Heart left ventricle (tissue), 16 donors: ENCODE data around the gene DNM2. TPM values are rescaled to one million over a fixed set of nuclear protein-coding genes. Genes with fewer than 3 reads are reported as not detected.

ENCODE experiments used
- ATAC-seq, 4 donors: fragments of 200-7000 bp; cut with Tn5 transposase; one replicate each; pipeline ENCODE4 v1.9.1; 2020 to 2022; ENCODE audit warnings: moderate library complexity in 4 of 4, mild to moderate bottlenecking in 3 of 4, moderate number of reproducible peaks in 1 of 4
- DNase-seq, 5 donors: peaks; one replicate each; pipeline ENCODE4 v3.0.0-alpha.2; 2020
- H3K27ac ChIP-seq, 12 donors: fragments of 200-600 bp; sonication (generic) in 4 of 12; one replicate each; pipeline versions ENCODE4 v1.5.0 to v1.8.0; 2016 to 2022; ENCODE audit warnings: mild to moderate bottlenecking in 2 of 12
- H3K27me3 ChIP-seq, 9 donors: fragments of 200-600 bp; sonication (generic) in 2 of 9; one replicate each; pipeline versions ENCODE4 v1.5.1 to v1.8.0; 2016 to 2022; ENCODE audit warnings: mild to moderate bottlenecking in 3 of 9
- H3K36me3 ChIP-seq, 9 donors: fragments of 200-600 bp; sonication (generic) in 2 of 9; one replicate each; pipeline versions ENCODE4 v1.5.0 to v1.8.0; 2018 to 2022; ENCODE audit warnings: mild to moderate bottlenecking in 2 of 9
- H3K4me1 ChIP-seq, 12 donors: fragments of 200-600 bp; sonication (generic) in 4 of 12; one replicate each; pipeline versions ENCODE4 v1.5.0 to v1.8.0; 2016 to 2022; ENCODE audit warnings: mild to moderate bottlenecking in 3 of 12
- H3K4me3 ChIP-seq, 12 donors: fragments of 200-600 bp; sonication (generic) in 4 of 12; one replicate each; pipeline versions ENCODE4 v1.5.0 to v1.8.0; 2017 to 2022; ENCODE audit warnings: mild to moderate bottlenecking in 9 of 12, moderate library complexity in 4 of 12
- H3K9me3 ChIP-seq, 12 donors: fragments of 200-600 bp; sonication (generic) in 4 of 12; one replicate each; pipeline versions ENCODE4 v1.5.0 to v1.8.0; 2016 to 2022; ENCODE audit warnings: mild to moderate bottlenecking in 1 of 12
- POLR2A ChIP-seq, 2 donors: fragments of 450-650 bp; IDR thresholded peaks; one replicate each; pipeline ENCODE4 v1.6.1; 2017; ENCODE audit warnings: antibody characterized with exemption in 2 of 2, mild to moderate bottlenecking in 2 of 2, moderate library complexity in 2 of 2
- whole genome bisulfite sequencing, 4 donors: extraction: QIAGEN DNeasy Blood & Tissue Kit in 2 of 4; methylation state at CpG; one replicate each; pipeline versions ENCODE4 v1.1.5 to v1.1.7; 2013 to 2018; 5-methylcytosine and 5-hydroxymethylcytosine counted together
- intact Hi-C, 10 donors: fragments of 100-400 bp; cut with DNase I; formaldehyde crosslinking; loops; one replicate each; pipeline versions ENCODE4 v1.11.1 to v1.14.2; 2022
- polyA plus RNA-seq, 2 donors: library from polyadenylated mRNA; stranded (reverse); fragments of 200-250 nt; gene quantifications; one replicate each; pipeline ENCODE4 v1.2.3, GENCODE V29; 2013
- total RNA-seq, 9 donors: library from RNA; depleted of rRNA in 2 of 9; stranded (reverse); fragments of >200 nt in 2 of 9; fragmentation: NEBNext Ultra II Directional in 3 of 9; extraction: Animal tissue kit (Norgen Biotek cat#: 25700) in 3 of 9; gene quantifications; one replicate each; pipeline versions ENCODE4 v1.1.0 to v1.2.4, GENCODE V29; 2016 to 2023
- TF ChIP-seq, protein P1 (sequence below), 12 donors: fragments of 200-600 bp; sonication (generic) in 4 of 12; IDR thresholded peaks; one replicate each; pipeline versions ENCODE4 v1.5.0 to v1.8.0; 2018 to 2022; ENCODE audit warnings: antibody characterized with exemption in 12 of 12, mild to moderate bottlenecking in 5 of 12
- donor health status: ischemic (EF 13 %, LVEDD 7.1; RV severe dilation, severe dysfunction).
- donor health status: healthy with polysubstance abuse.
- donor health status: DM: no; HTN: yes; CAD: no.
- donor health status: DM: no; HTN: no; CAD: no.
- donor health status: ischemic (EF 25% LVEDD 6.9; RV normal size, moderate dysfunction).
- donor health status: ischemic (EF 25% LVEDD 5.7; RV mildly dilated, moderate dysfunction).
- donor health status: healthy.
- donor health status: DM: yes; HTN: yes; CAD: no.
- donor health status: ischemic (EF 35%, LVEDD 5.7; RV mildly dilated, moderate dysfunction).
- donor health status: nonischemic (EF 11% LVEDD 7.7; RV severe dilation, severe dysfunction).
- donor health status: DM: yes; HTN: yes; CAD: no.
- donor health status: PGD.
- donor health status: ischemic (EF 29% LVEDD 5.4; RV normal size, mild dysfunction).
- donor health status: nonischemic (EF 23%, LVEDD 6.1; RV moderate dilation, normal function).

DNM2 gene
- total and polyA plus RNA-seq, 11 donors, result 98.9 to 204 (median 131) TPM

GRCh38 chr19:10688545-10689280, 29.2 kb upstream of the DNM2 start:
- intact Hi-C loops, result no loop called here
- ATAC-seq (no peak), DNase-seq (no peak)
- Histone ChIP-seq H3K27me3 (no peaks in the 10 kb centered on the region), H3K4me3 (no peak overlapping the region), H3K36me3 (peaks cover 0 to 96% (median 87%) of the 10 kb centered on the region in 9 donors), H3K9me3 (no peaks in the 10 kb centered on the region), H3K27ac (no peak overlapping the region), H3K4me1 (peaks cover 0 to 28% (median 14%) of the 10 kb centered on the region in 12 donors)
- 86 to 94% (median 91%) methylated on average over 10 to 27 of the region's 27 CpGs for WGBS, 4 donors
- TF ChIP-seq, protein P1, sequence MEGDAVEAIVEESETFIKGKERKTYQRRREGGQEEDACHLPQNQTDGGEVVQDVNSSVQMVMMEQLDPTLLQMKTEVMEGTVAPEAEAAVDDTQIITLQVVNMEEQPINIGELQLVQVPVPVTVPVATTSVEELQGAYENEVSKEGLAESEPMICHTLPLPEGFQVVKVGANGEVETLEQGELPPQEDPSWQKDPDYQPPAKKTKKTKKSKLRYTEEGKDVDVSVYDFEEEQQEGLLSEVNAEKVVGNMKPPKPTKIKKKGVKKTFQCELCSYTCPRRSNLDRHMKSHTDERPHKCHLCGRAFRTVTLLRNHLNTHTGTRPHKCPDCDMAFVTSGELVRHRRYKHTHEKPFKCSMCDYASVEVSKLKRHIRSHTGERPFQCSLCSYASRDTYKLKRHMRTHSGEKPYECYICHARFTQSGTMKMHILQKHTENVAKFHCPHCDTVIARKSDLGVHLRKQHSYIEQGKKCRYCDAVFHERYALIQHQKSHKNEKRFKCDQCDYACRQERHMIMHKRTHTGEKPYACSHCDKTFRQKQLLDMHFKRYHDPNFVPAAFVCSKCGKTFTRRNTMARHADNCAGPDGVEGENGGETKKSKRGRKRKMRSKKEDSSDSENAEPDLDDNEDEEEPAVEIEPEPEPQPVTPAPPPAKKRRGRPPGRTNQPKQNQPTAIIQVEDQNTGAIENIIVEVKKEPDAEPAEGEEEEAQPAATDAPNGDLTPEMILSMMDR (IDR thresholded peaks at IDR 0.05), result no peak
- TF ChIP-seq POLR2A (IDR thresholded peaks at IDR 0.05), result no peak

GRCh38 chr19:10690341-10690781, 27.5 kb upstream of the DNM2 start:
- Histone ChIP-seq H3K4me3 (no peak overlapping the region), H3K27ac (no peak overlapping the region), H3K36me3 (peaks cover 0 to 79% (median 71%) of the 10 kb centered on the region in 9 donors), H3K9me3 (no peaks in the 10 kb centered on the region), H3K27me3 (no peaks in the 10 kb centered on the region), H3K4me1 (peaks cover 3 to 31% (median 17%) of the 10 kb centered on the region in 12 donors)
- WGBS, 4 donors, result 47 to 56% (median 54%) methylated on average over 5 to 7 of the region's 7 CpGs
- TF ChIP-seq POLR2A (IDR thresholded peaks at IDR 0.05), result no peak
- TF ChIP-seq, protein P1 (IDR thresholded peaks at IDR 0.05), result no peak
- ATAC-seq (no peak), DNase-seq (no peak)
- intact Hi-C loops, result loop anchor here in 3 of 10 donors (5.0 kb wide), 2 partner anchors 33 to 108 kb away; no protein-coding TSS in a partner anchor

DNA sequence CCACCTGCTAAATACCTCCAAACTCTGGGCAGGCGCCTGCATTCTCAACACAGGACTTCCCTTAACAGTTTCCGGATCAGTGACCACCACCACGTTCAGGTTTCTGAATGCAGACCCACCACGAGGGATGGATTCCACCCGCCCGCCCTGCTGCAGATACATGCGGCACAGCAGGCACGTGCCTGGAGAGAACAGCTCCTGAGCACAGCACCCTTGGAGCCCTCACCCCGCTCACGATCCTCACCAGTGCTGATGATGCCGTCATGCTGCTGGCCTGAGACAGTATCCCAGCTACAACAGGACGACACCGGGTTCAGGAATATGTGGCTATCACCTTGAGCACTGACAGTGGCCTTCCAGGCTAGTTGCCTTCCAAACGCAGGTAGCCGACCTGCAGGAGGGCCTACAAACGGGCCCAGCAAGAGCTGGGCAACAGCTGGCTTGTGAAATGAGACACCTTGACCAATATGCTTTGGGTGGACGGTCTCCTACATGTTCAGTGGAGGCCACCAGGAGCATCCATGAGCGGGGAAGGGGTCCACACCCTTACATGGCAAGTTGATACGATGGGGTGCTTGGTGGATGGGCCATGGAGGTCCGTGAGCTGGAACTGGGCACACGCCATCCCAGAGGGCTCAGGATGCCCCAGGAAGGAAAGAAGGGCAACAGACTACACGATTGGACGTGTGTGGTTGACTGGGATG, 26.5 kb upstream of the DNM2 start:
- TF ChIP-seq, protein P1 (IDR thresholded peaks at IDR 0.05), result no peak
- no peak for TF ChIP-seq POLR2A (IDR thresholded peaks at IDR 0.05)
- intact Hi-C loops, result loop anchor here in 3 of 10 donors (5.0 kb wide), 2 partner anchors 34 to 109 kb away; no protein-coding TSS in a partner anchor
- DNase-seq, result no peak

DNA sequence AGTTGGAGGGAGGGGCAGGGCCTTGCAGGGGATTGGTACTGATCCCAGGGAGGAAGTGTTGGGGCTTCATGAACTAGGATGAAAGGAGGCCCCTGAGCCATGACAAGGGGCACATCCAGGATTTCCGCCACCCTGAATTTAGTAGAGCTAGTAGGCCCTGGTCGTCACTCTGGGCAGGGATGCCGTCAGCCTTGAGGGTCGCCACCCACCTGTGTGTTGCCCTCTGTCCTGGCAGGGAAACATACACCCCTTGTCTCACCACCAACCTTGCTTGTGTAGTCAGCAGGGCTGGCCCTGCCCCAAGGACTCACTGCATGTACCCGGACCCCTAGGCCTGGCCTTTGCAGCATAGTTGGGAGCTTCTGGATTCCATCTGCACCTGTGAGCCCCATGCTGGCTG, 26.0 kb upstream of the DNM2 start:
- H3K4me3 ChIP-seq, result no peak overlapping the region
- intact Hi-C loops, result loop anchor here in 3 of 10 donors (5.0 kb wide), 2 partner anchors 35 to 110 kb away; no protein-coding TSS in a partner anchor
- peaks cover 5 to 24% (median 14%) of the 10 kb centered on the region in 12 donors for H3K4me1 ChIP-seq
- DNase-seq (no peak), ATAC-seq (no peak)
- H3K27me3 ChIP-seq, result no peaks in the 10 kb centered on the region
- H3K36me3 ChIP-seq, result peaks cover 0 to 64% (median 59%) of the 10 kb centered on the region in 9 donors
- H3K27ac ChIP-seq, result no peak overlapping the region
- WGBS, 4 donors, result 70 to 86% (median 82%) methylated on average over 4 to 5 of the region's 5 CpGs
- TF ChIP-seq, protein P1 (IDR thresholded peaks at IDR 0.05), result no peak
- no peak for TF ChIP-seq POLR2A (IDR thresholded peaks at IDR 0.05)
- H3K9me3 ChIP-seq, result no peaks in the 10 kb centered on the region

More for the DNA sequence above, 26.5 kb upstream of the DNM2 start:
- ATAC-seq, result no peak
- H3K36me3 ChIP-seq, result peaks cover 0 to 70% (median 63%) of the 10 kb centered on the region in 9 donors
- H3K27ac ChIP-seq, result no peak overlapping the region
- 81 to 85% (median 84%) methylated on average over 17 to 23 of the region's 23 CpGs for WGBS, 4 donors
- H3K9me3 ChIP-seq, result no peaks in the 10 kb centered on the region
- H3K4me1 ChIP-seq, result peaks cover 5 to 29% (median 17%) of the 10 kb centered on the region in 12 donors
- no peaks in the 10 kb centered on the region for H3K27me3 ChIP-seq
- no peak overlapping the region for H3K4me3 ChIP-seq
